Neural cell (in vitro differentiated cells): ENCODE data around the gene C4BPA. TPM values are rescaled to one million over a fixed set of nuclear protein-coding genes. Genes with fewer than 3 reads are reported as not detected.

Experiments
- H2AFZ ChIP-seq: fragments of 200-600, 300-800 bp; sonication (generic), shearing (Covaris generic); 2 replicates; pipeline ENCODE4 v1.6.0; 2014; ENCODE audit warnings: low read depth, mild to moderate bottlenecking, antibody characterized with exemption, low read length, moderate library complexity
- H3F3A ChIP-seq: fragments of 200-600 bp; shearing (Covaris generic); 2 replicates; pipeline ENCODE4 v1.6.1; 2016; ENCODE audit warnings: mild to moderate bottlenecking, moderate library complexity, mixed read lengths, antibody characterized with exemption, low read length; ENCODE audit not compliant: insufficient read depth, poor library complexity, severe bottlenecking
- H3K27ac ChIP-seq: fragments of 200-600, 300-800 bp; sonication (generic), shearing (Covaris generic); 2 replicates; pipeline ENCODE4 v1.5.1; 2014; ENCODE audit warnings: mild to moderate bottlenecking, low read length, moderate library complexity
- H3K27me3 ChIP-seq: fragments of 300-800, 200-600 bp; sonication (generic), shearing (Covaris generic); 2 replicates; pipeline ENCODE4 v1.6.0; 2014; ENCODE audit warnings: mild to moderate bottlenecking, low read depth, low read length, moderate library complexity; ENCODE audit not compliant: insufficient read depth
- H3K36me3 ChIP-seq: fragments of 300-800, 200-600 bp; sonication (generic), shearing (Covaris generic); 2 replicates; pipeline ENCODE4 v1.5.1; 2014; ENCODE audit warnings: mild to moderate bottlenecking, antibody characterized with exemption, low read length, moderate library complexity; ENCODE audit not compliant: insufficient read depth
- H3K4me2 ChIP-seq: fragments of 300-800, 200-600 bp; sonication (generic), shearing (Covaris generic); 2 replicates; pipeline ENCODE4 v1.6.0; 2014; ENCODE audit warnings: mild to moderate bottlenecking, low read length
- H3K4me3 ChIP-seq: fragments of 300-800, 200-600 bp; sonication (generic), shearing (Covaris generic); 2 replicates; pipeline ENCODE4 v1.5.1; 2014; ENCODE audit warnings: mild to moderate bottlenecking, low read length, moderate library complexity
- H3K79me2 ChIP-seq: fragments of 200-600 bp; shearing (Covaris generic); replicated peaks from 2 replicates; pipeline ENCODE4 v1.6.0; 2014; ENCODE audit warnings: mild to moderate bottlenecking, low read length, moderate library complexity; ENCODE audit not compliant: insufficient read depth
- H3K9ac ChIP-seq: fragments of 300-800, 200-600 bp; sonication (generic), shearing (Covaris generic); 2 replicates; pipeline ENCODE4 v1.6.1; 2016; ENCODE audit warnings: mild to moderate bottlenecking, low read length, mixed read lengths
- H3K9me2 ChIP-seq: fragments of 200-600 bp; shearing (Covaris generic); 2 replicates; pipeline ENCODE4 v1.6.1; 2016; ENCODE audit warnings: mild to moderate bottlenecking, low read length, mixed read lengths; ENCODE audit not compliant: insufficient read depth
- H3K9me3 ChIP-seq: fragments of 200-600, 300-800 bp; sonication (generic), shearing (Covaris generic); 2 replicates; pipeline ENCODE4 v1.6.1; 2016; ENCODE audit warnings: mild to moderate bottlenecking, mixed run types, low read length, moderate library complexity, mixed read lengths
- H4K20me1 ChIP-seq: fragments of 200-600 bp; shearing (Covaris generic); 2 replicates; pipeline ENCODE4 v1.6.1; 2016; ENCODE audit warnings: mild to moderate bottlenecking, mixed run types; ENCODE audit not compliant: insufficient read depth
- EP300 ChIP-seq: fragments of 450-650 bp; conservative IDR thresholded peaks from 2 replicates; pipeline ENCODE4 v1.6.1; 2014; ENCODE audit warnings: antibody characterized with exemption, mild to moderate bottlenecking, moderate library complexity; ENCODE audit not compliant: poor library complexity, severe bottlenecking
- EZH2 ChIP-seq: fragments of 200-600, 300-800 bp; shearing (Covaris generic), sonication (generic); IDR thresholded peaks from 2 replicates; pipeline ENCODE4 v1.6.1; 2014; ENCODE audit warnings: antibody characterized with exemption, low read length, borderline replicate concordance, mild to moderate bottlenecking; ENCODE audit not compliant: insufficient read depth, poor library complexity, severe bottlenecking
- MXI1 ChIP-seq: fragments of 450-650 bp; conservative IDR thresholded peaks from 2 replicates; pipeline ENCODE4 v1.6.1; 2014; ENCODE audit warnings: antibody characterized with exemption, mild to moderate bottlenecking; ENCODE audit not compliant: poor library complexity, severe bottlenecking
- POLR2AphosphoS5 ChIP-seq: IDR thresholded peaks from 2 replicates; pipeline ENCODE4 v1.6.1; 2012
- RAD21 ChIP-seq: fragments of 450-650 bp; conservative IDR thresholded peaks from 2 replicates; pipeline ENCODE4 v1.6.1; 2014; ENCODE audit warnings: antibody characterized with exemption, mild to moderate bottlenecking, moderate library complexity
- SMC3 ChIP-seq: fragments of 450-650 bp; conservative IDR thresholded peaks from 2 replicates; pipeline ENCODE4 v1.6.1; 2014; ENCODE audit warnings: antibody characterized with exemption, mild to moderate bottlenecking, moderate library complexity; ENCODE audit not compliant: poor library complexity
- TAF1 ChIP-seq: IDR thresholded peaks from 2 replicates; pipeline ENCODE4 v1.6.1; 2012; ENCODE audit warnings: low read depth
- polyA plus RNA-seq: library from polyadenylated mRNA; depleted of rRNA; stranded (reverse); fragments of >200 nt; gene quantifications from 2 replicates; pipeline ENCODE4 v1.2.3, GENCODE V29; 2014
- TF ChIP-seq, protein P1 (sequence below): fragments of 450-650 bp; IDR thresholded peaks from 2 replicates; pipeline ENCODE4 v1.5.1; 2014; ENCODE audit warnings: antibody characterized with exemption, mild to moderate bottlenecking, moderate library complexity; ENCODE audit not compliant: poor library complexity, severe bottlenecking
- TF ChIP-seq, protein P2 (sequence below): IDR thresholded peaks from 2 replicates; pipeline ENCODE4 v1.6.1; 2012; ENCODE audit warnings: borderline replicate concordance

The C4BPA gene
- polyA plus RNA-seq, 1 donor from 2014 or later = not detected

DNA sequence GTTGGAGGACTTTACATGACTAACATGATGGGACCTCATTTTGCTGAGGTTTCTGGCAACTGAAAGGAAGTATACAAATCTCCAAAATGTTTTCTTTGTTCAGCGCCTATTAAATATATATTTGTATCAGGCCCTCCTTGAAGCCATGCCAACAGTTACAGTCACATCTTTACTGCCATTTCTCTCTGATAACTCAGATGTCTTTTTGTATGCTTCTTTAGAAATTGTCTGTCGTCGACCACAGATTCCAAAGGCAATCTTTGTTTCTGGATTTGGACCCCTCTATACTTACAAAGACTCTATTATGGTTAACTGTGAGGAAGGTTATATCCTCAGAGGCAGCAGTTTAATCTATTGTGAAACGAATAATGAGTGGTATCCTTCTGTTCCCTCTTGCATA, 69.4 kb downstream of the C4BPA start:
- Histone ChIP-seq H3K9ac (no peak overlapping the region), H3K27me3 (no peaks in the 10 kb centered on the region), H3K9me3 (no peaks in the 10 kb centered on the region), H3F3A (no peaks in the 10 kb centered on the region), H3K79me2 (no peaks in the 10 kb centered on the region), H3K4me3 (no peak overlapping the region), H3K4me2 (no peak overlapping the region), H3K36me3 (no peaks in the 10 kb centered on the region), H3K9me2 (no peaks in the 10 kb centered on the region), H3K27ac (no peak overlapping the region), H4K20me1 (no peaks in the 10 kb centered on the region), H2AFZ (no peak overlapping the region)
- no peak for TF ChIP-seq MXI1
- TF ChIP-seq POLR2AphosphoS5 = no peak
- no peak for TF ChIP-seq RAD21
- TF ChIP-seq EP300 = no peak
- TF ChIP-seq, protein P1, sequence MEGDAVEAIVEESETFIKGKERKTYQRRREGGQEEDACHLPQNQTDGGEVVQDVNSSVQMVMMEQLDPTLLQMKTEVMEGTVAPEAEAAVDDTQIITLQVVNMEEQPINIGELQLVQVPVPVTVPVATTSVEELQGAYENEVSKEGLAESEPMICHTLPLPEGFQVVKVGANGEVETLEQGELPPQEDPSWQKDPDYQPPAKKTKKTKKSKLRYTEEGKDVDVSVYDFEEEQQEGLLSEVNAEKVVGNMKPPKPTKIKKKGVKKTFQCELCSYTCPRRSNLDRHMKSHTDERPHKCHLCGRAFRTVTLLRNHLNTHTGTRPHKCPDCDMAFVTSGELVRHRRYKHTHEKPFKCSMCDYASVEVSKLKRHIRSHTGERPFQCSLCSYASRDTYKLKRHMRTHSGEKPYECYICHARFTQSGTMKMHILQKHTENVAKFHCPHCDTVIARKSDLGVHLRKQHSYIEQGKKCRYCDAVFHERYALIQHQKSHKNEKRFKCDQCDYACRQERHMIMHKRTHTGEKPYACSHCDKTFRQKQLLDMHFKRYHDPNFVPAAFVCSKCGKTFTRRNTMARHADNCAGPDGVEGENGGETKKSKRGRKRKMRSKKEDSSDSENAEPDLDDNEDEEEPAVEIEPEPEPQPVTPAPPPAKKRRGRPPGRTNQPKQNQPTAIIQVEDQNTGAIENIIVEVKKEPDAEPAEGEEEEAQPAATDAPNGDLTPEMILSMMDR = no peak
- TF ChIP-seq EZH2 = no peak
- TF ChIP-seq, protein P2, sequence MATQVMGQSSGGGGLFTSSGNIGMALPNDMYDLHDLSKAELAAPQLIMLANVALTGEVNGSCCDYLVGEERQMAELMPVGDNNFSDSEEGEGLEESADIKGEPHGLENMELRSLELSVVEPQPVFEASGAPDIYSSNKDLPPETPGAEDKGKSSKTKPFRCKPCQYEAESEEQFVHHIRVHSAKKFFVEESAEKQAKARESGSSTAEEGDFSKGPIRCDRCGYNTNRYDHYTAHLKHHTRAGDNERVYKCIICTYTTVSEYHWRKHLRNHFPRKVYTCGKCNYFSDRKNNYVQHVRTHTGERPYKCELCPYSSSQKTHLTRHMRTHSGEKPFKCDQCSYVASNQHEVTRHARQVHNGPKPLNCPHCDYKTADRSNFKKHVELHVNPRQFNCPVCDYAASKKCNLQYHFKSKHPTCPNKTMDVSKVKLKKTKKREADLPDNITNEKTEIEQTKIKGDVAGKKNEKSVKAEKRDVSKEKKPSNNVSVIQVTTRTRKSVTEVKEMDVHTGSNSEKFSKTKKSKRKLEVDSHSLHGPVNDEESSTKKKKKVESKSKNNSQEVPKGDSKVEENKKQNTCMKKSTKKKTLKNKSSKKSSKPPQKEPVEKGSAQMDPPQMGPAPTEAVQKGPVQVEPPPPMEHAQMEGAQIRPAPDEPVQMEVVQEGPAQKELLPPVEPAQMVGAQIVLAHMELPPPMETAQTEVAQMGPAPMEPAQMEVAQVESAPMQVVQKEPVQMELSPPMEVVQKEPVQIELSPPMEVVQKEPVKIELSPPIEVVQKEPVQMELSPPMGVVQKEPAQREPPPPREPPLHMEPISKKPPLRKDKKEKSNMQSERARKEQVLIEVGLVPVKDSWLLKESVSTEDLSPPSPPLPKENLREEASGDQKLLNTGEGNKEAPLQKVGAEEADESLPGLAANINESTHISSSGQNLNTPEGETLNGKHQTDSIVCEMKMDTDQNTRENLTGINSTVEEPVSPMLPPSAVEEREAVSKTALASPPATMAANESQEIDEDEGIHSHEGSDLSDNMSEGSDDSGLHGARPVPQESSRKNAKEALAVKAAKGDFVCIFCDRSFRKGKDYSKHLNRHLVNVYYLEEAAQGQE = no peak
- TF ChIP-seq SMC3 = no peak
- no peak for TF ChIP-seq TAF1

DNA sequence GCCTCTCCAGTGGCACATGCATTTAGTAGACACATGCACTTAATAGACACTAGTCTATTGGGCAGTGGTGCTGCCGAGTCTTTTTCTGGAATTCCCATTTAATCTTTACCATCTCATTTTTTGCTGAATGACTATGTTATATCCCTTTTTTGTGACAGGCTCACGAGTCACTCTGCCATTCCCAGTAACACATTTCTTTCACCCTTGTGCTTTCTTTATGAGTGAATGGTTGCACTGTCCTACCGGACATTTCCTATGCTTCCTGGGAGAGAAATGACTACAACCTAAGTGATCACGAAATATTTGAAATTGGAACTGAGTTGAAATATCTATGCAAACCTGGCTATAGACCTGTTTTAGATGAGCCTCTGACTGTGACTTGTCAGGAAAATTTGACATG, 70.9 kb downstream of the C4BPA start:
- no peak overlapping the region for H3K9ac ChIP-seq
- no peak overlapping the region for H3K4me2 ChIP-seq
- H3K9me3 ChIP-seq = no peaks in the 10 kb centered on the region
- no peak overlapping the region for H3K4me3 ChIP-seq
- H3K9me2 ChIP-seq = no peaks in the 10 kb centered on the region
- H3K27ac ChIP-seq = no peak overlapping the region
- H3K36me3 ChIP-seq = no peaks in the 10 kb centered on the region
- H2AFZ ChIP-seq = no peak overlapping the region
- H3F3A ChIP-seq = no peaks in the 10 kb centered on the region
- H3K79me2 ChIP-seq = no peaks in the 10 kb centered on the region
- no peak for TF ChIP-seq RAD21
- TF ChIP-seq SMC3 = no peak
- no peak for TF ChIP-seq EZH2
- TF ChIP-seq, protein P1 = no peak
- TF ChIP-seq, protein P2 = no peak
- no peak for TF ChIP-seq TAF1
- TF ChIP-seq POLR2AphosphoS5 = no peak
- TF ChIP-seq EP300 = no peak
- TF ChIP-seq MXI1 = no peak
- no peaks in the 10 kb centered on the region for H3K27me3 ChIP-seq
- no peaks in the 10 kb centered on the region for H4K20me1 ChIP-seq
